Endothelial cell of umbilical vein (primary cell): ENCODE results near the gene ARHGEF37. TPM values are rescaled to one million over a fixed set of nuclear protein-coding genes. Genes with fewer than 3 reads are reported as not detected.

Experiments used
- BruUV-seq: library from RNA; stranded (reverse); fragments of 400-500 nt; replicated peaks from 2 replicates; lab custom pipeline; 2021; lab: Mats Ljungman, UMichigan
- CTCF ChIA-PET: fragments of 300-600, 350-600 bp; sonication (Branson Sonifier 250); formaldehyde crosslinking; loops from one replicate; lab custom pipeline; 2021; ENCODE audit warnings: antibody characterized with exemption, inconsistent platforms; lab: Charles Lee
- POLR2A ChIA-PET: fragments of 300-600, 350-600 bp; sonication (Branson Sonifier 250); formaldehyde crosslinking; loops from one replicate; lab custom pipeline; 2021; ENCODE audit warnings: antibody characterized with exemption, inconsistent platforms; lab: Charles Lee
- DNase-seq: peaks from one replicate; pipeline ENCODE4 v3.0.0-alpha.2; 2011; ENCODE audit warnings: low read depth, low spot score
- FAIRE-seq: peaks from 2 replicates; lab custom pipeline; 2011; peaks lifted over from hg19 to GRCh38; lab: Jason Lieb, UNC
- H2AFZ ChIP-seq: 2 replicates; pipeline ENCODE4 v1.6.0; 2012; ENCODE audit warnings: low read depth, low read length, control low read depth, inconsistent platforms
- H3K27ac ChIP-seq: 2 replicates; pipeline ENCODE4 v1.5.1; 2011; ENCODE audit warnings: low read depth, mild to moderate bottlenecking, control low read depth, low read length, moderate library complexity; ENCODE audit not compliant: insufficient read depth
- H3K27me3 ChIP-seq, 2 experiments: 2 replicates each; pipeline versions ENCODE4 v1.6.0 to v1.6.1; 2011; ENCODE audit warnings: low read length in 2 of 2, mixed read lengths in 1 of 2; ENCODE audit not compliant: control insufficient read depth in 2 of 2, insufficient read depth in 2 of 2
- H3K36me3 ChIP-seq, 2 experiments: 2 replicates in 1 of 2; 3 replicates in 1 of 2; pipeline ENCODE4 v1.5.1; 2011; ENCODE audit warnings: low read length in 2 of 2, mild to moderate bottlenecking in 1 of 2, moderate library complexity in 1 of 2; ENCODE audit not compliant: control insufficient read depth in 2 of 2, insufficient read depth in 2 of 2; ENCODE audit errors: extremely low read depth in 1 of 2
- H3K4me1 ChIP-seq: 3 replicates; pipeline ENCODE4 v1.5.1; 2011; ENCODE audit warnings: mild to moderate bottlenecking, low read length; ENCODE audit not compliant: control insufficient read depth, insufficient read depth; ENCODE audit errors: extremely low read depth
- H3K4me2 ChIP-seq: 2 replicates; pipeline ENCODE4 v1.6.1; 2011; ENCODE audit warnings: low read length, control low read depth, mixed read lengths; ENCODE audit not compliant: insufficient read depth
- H3K4me3 ChIP-seq, 3 experiments: fragments of 200-600 bp in 1 of 3; sonication (generic), shearing (Covaris generic) in 1 of 3; replicated peaks in 1 of 3; 2 replicates each; pipeline ENCODE4 v1.5.1; 2011 to 2016; ENCODE audit warnings: control low read depth in 3 of 3, low read length in 3 of 3, mild to moderate bottlenecking in 2 of 3, inconsistent platforms in 1 of 3, low read depth in 1 of 3, moderate library complexity in 1 of 3; ENCODE audit not compliant: insufficient read depth in 1 of 3
- H3K79me2 ChIP-seq: 2 replicates; pipeline ENCODE4 v1.6.0; 2012; ENCODE audit warnings: low read length, inconsistent platforms; ENCODE audit not compliant: control insufficient read depth, insufficient read depth
- H3K9ac ChIP-seq: replicated peaks from 2 replicates; pipeline ENCODE3; 2011; ENCODE audit warnings: low read length, control low read depth; ENCODE audit not compliant: insufficient read depth; ENCODE audit errors: extremely low read depth
- H3K9me1 ChIP-seq: replicated peaks from 3 replicates; pipeline ENCODE4 v1.6.0; 2011; ENCODE audit warnings: mild to moderate bottlenecking, low read length; ENCODE audit not compliant: control insufficient read depth, insufficient read depth; ENCODE audit errors: extremely low read depth
- H3K9me3 ChIP-seq: replicated peaks from 2 replicates; pipeline ENCODE4 v1.5.1; 2012; ENCODE audit warnings: low read length, inconsistent platforms; ENCODE audit not compliant: control insufficient read depth, insufficient read depth
- H4K20me1 ChIP-seq: replicated peaks from 2 replicates; pipeline ENCODE3; 2011; ENCODE audit warnings: mild to moderate bottlenecking, low read length; ENCODE audit not compliant: control insufficient read depth, insufficient read depth; ENCODE audit errors: extremely low read depth
- EZH2 ChIP-seq: IDR thresholded peaks from 2 replicates; pipeline ENCODE4 v1.6.1; 2012; ENCODE audit warnings: borderline replicate concordance, low read depth, mild to moderate bottlenecking, moderate library complexity, low read length, inconsistent platforms; ENCODE audit not compliant: severe bottlenecking
- FOS ChIP-seq: IDR thresholded peaks from 2 replicates; pipeline ENCODE4 v1.6.1; 2011; ENCODE audit warnings: mild to moderate bottlenecking, low read length, moderate library complexity, borderline replicate concordance; ENCODE audit not compliant: insufficient read depth
- GATA2 ChIP-seq: IDR thresholded peaks from 2 replicates; pipeline ENCODE4 v1.7.0; 2011; ENCODE audit warnings: low read depth, mild to moderate bottlenecking, moderate library complexity, mixed read lengths, low read length; ENCODE audit not compliant: insufficient read length, insufficient read depth
- JUN ChIP-seq: IDR thresholded peaks from 2 replicates; pipeline ENCODE4 v1.6.1; 2011; ENCODE audit warnings: borderline replicate concordance, low read depth; ENCODE audit not compliant: insufficient read length, insufficient read depth
- MAX ChIP-seq: IDR thresholded peaks from 2 replicates; pipeline ENCODE4 v1.6.1; 2011; ENCODE audit not compliant: insufficient read depth, insufficient read length
- MYC ChIP-seq: IDR thresholded peaks from one replicate; pipeline ENCODE4 v1.6.1; 2011; ENCODE audit warnings: mild to moderate bottlenecking, low read depth, low read length
- POLR2A ChIP-seq: IDR thresholded peaks from 2 replicates; pipeline ENCODE4 v1.6.1; 2012; ENCODE audit warnings: low read depth, mild to moderate bottlenecking, control low read depth, low read length
- POLR2AphosphoS5 ChIP-seq: IDR thresholded peaks from 2 replicates; pipeline ENCODE4 v1.6.1; 2012; ENCODE audit warnings: low read depth, mild to moderate bottlenecking, control low read depth, low read length, moderate library complexity; ENCODE audit not compliant: insufficient read depth
- dilution Hi-C: fragments of 300-500 bp; cut with MboI; formaldehyde crosslinking; loops from one replicate; pipeline ENCODE4 v1.15.0; 2019; ENCODE audit warnings: low sequenced_read_pairs; ENCODE audit not compliant: extremely low pct_ligation_motif_present
- intact Hi-C: fragments of 100-400 bp; cut with micrococcal nuclease; formaldehyde crosslinking; loops from one replicate; pipeline ENCODE4 v1.10.0; 2022
- polyA plus RNA-seq, 4 experiments: library from polyadenylated mRNA; depleted of rRNA in 3 of 4; stranded (reverse) in 3 of 4; unstranded in 1 of 4; fragments of >200 nt; gene quantifications; 2 replicates each; pipeline versions ENCODE4 v1.2.1 to v1.2.3, GENCODE V29; 2011 to 2012; ENCODE audit warnings: missing spikeins in 1 of 4
- total RNA-seq: library from RNA; stranded (reverse); gene quantifications from 2 replicates; pipeline ENCODE4 v1.2.3, GENCODE V29; 2021
- TF ChIP-seq, protein P1 (sequence below), 2 donors: IDR thresholded peaks; 1 replicate in 1 of 2; 2 replicates in 1 of 2; pipeline ENCODE4 v1.5.1; 2011; ENCODE audit warnings: low read length in 2 of 2, mild to moderate bottlenecking in 2 of 2, moderate library complexity in 2 of 2, control low read depth in 1 of 2, inconsistent platforms in 1 of 2, low read depth in 1 of 2; ENCODE audit not compliant: insufficient read depth in 1 of 2; ENCODE audit errors: extremely low read depth in 1 of 2

Gene ARHGEF37
- total and polyA plus RNA-seq, 2 donors (not counting 3 experiments of a cell fraction or from before 2014, with no cell fraction given) = 4.9 to 7.0 TPM

DNA sequence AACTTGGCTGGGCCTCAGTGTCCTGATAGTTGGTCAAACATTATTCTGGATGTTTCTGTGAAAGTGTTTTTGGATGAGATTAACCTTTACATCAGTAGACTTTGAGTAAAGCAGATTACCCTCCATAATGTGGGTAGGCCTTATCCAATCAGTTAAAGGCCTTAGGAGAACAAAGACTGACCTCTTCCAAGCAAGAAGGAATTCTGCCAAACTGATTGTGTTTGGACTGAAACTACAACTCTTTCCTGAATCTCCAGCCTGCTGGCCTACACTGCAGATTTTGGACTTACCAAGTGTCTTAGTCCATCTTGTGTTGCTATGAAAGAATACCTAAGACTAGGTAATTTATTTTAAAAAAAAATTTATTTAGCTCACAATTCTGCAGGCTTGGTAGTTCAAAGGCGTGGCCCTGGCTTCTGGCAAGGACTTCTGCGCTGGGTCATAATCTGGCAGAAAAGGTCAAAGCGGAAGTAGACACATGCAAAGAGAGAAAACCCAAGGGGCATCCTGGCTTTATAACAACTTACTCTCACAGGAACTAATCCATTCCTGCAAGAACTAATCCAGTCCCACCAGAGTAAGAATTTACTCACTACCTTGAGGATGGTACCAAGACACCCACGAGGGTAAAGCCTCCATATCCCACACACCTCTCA is 8.6 kb upstream of the ARHGEF37 start:
- no peak overlapping the region for H3K9ac ChIP-seq
- H3K27me3 ChIP-seq = no peaks in the 10 kb centered on the region
- no peak overlapping the region for H3K27ac ChIP-seq
- POLR2A ChIA-PET = no interaction called here
- no peak overlapping the region for H2AFZ ChIP-seq
- dilution Hi-C loops (no loop called here), intact Hi-C loops (no loop called here)
- no peaks in the 10 kb centered on the region for H3K9me1 ChIP-seq
- no peak overlapping the region for H3K4me3 ChIP-seq
- no peak for DNase-seq
- no peaks in the 10 kb centered on the region for H4K20me1 ChIP-seq
- H3K79me2 ChIP-seq = no peaks in the 10 kb centered on the region
- TF ChIP-seq FOS = no peak
- TF ChIP-seq EZH2 = no peak
- TF ChIP-seq JUN = no peak
- TF ChIP-seq POLR2A = no peak
- TF ChIP-seq, protein P1, sequence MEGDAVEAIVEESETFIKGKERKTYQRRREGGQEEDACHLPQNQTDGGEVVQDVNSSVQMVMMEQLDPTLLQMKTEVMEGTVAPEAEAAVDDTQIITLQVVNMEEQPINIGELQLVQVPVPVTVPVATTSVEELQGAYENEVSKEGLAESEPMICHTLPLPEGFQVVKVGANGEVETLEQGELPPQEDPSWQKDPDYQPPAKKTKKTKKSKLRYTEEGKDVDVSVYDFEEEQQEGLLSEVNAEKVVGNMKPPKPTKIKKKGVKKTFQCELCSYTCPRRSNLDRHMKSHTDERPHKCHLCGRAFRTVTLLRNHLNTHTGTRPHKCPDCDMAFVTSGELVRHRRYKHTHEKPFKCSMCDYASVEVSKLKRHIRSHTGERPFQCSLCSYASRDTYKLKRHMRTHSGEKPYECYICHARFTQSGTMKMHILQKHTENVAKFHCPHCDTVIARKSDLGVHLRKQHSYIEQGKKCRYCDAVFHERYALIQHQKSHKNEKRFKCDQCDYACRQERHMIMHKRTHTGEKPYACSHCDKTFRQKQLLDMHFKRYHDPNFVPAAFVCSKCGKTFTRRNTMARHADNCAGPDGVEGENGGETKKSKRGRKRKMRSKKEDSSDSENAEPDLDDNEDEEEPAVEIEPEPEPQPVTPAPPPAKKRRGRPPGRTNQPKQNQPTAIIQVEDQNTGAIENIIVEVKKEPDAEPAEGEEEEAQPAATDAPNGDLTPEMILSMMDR (IDR thresholded peaks at IDR 0.05; ENCODE audit: extremely low read depth in 1 of 2, insufficient read depth in 1 of 2, low read depth in 1 of 2, low read length in 2 of 2) = no peak
- TF ChIP-seq POLR2AphosphoS5 = no peak
- TF ChIP-seq MYC = no peak
- TF ChIP-seq MAX = no peak
- TF ChIP-seq GATA2 = no peak
- no peak for FAIRE-seq
- no peak overlapping the region for H3K4me2 ChIP-seq
- no TSS peak for BruUV-seq
- no peaks in the 10 kb centered on the region for H3K36me3 ChIP-seq
- CTCF ChIA-PET = no interaction called here
- H3K9me3 ChIP-seq = no peaks in the 10 kb centered on the region
- no peaks in the 10 kb centered on the region for H3K4me1 ChIP-seq
